H1 (cell line): ENCODE measurements around the gene AFAP1L2.

ENCODE experiments used
- CTCF ChIP-seq, 3 experiments: IDR thresholded peaks; 1 replicate in 2 of 3; 2 replicates in 1 of 3; pipeline versions ENCODE4 v1.5.1 to v1.6.1; 2011; ENCODE audit warnings: low read length in 3 of 3, mild to moderate bottlenecking in 3 of 3, inconsistent platforms in 2 of 3, low read depth in 1 of 3, moderate library complexity in 1 of 3; ENCODE audit not compliant: insufficient read depth in 1 of 3; ENCODE audit errors: control extremely low read depth in 1 of 3
- GABPA ChIP-seq: IDR thresholded peaks from 2 replicates; pipeline ENCODE4 v1.6.1; 2011; ENCODE audit warnings: mild to moderate bottlenecking, low read length, moderate library complexity, borderline replicate concordance; ENCODE audit not compliant: insufficient read depth
- KDM1A ChIP-seq: fragments of 200-600, 300-600 bp; sonication (generic); IDR thresholded peaks from 2 replicates; pipeline ENCODE4 v1.7.1; 2016; ENCODE audit warnings: mild to moderate bottlenecking, low read length, borderline replicate concordance
- MAFK ChIP-seq: IDR thresholded peaks from 2 replicates; pipeline ENCODE4 v1.6.1; 2012; ENCODE audit warnings: low read depth, mild to moderate bottlenecking, improper control_type of control experiment, low read length
- MAX ChIP-seq: IDR thresholded peaks from 2 replicates; pipeline ENCODE4 v1.6.1; 2012; ENCODE audit warnings: inconsistent platforms
- NRF1 ChIP-seq: IDR thresholded peaks from 2 replicates; pipeline ENCODE4 v1.6.1; 2011; ENCODE audit warnings: mild to moderate bottlenecking, low read depth, low read length, improper control_type of control experiment
- PHF8 ChIP-seq: fragments of 200-600 bp; sonication (generic); conservative IDR thresholded peaks from 2 replicates; pipeline ENCODE4 v1.7.1; 2012; ENCODE audit warnings: low read depth, mild to moderate bottlenecking, inconsistent platforms, low read length, moderate library complexity
- POLR2A ChIP-seq, 2 experiments: IDR thresholded peaks; 1 replicate in 1 of 2; 2 replicates in 1 of 2; pipeline ENCODE4 v1.6.1; 2011; ENCODE audit warnings: low read depth in 2 of 2, low read length in 2 of 2, mild to moderate bottlenecking in 2 of 2; ENCODE audit errors: control extremely low read depth in 1 of 2
- POLR2AphosphoS5 ChIP-seq: IDR thresholded peaks from 2 replicates; pipeline ENCODE4 v1.6.1; 2011; ENCODE audit warnings: low read depth, low read length
- SP1 ChIP-seq: IDR thresholded peaks from 2 replicates; pipeline ENCODE4 v1.6.1; 2011; ENCODE audit warnings: low read depth, low read length
- SP2 ChIP-seq: IDR thresholded peaks from 2 replicates; pipeline ENCODE4 v1.6.1; 2012; ENCODE audit warnings: mild to moderate bottlenecking, low read length, inconsistent platforms
- TEAD4 ChIP-seq: IDR thresholded peaks from 2 replicates; pipeline ENCODE4 v1.6.1; 2012; ENCODE audit warnings: low read depth, low read length, inconsistent platforms, mixed read lengths
- ZNF274 ChIP-seq: IDR thresholded peaks from 2 replicates; pipeline ENCODE4 v1.7.0; 2012; ENCODE audit warnings: low read length, borderline replicate concordance; ENCODE audit errors: extremely low read depth

- TF ChIP-seq MAFK (no peak), SP1 (no peak), GABPA (no peak), CTCF (IDR thresholded peaks at IDR 0.05; ENCODE audit: control extremely low read depth in 1 of 3, insufficient read depth in 1 of 3, low read depth in 1 of 3, low read length in 3 of 3) (no peak), POLR2A (IDR thresholded peaks at IDR 0.05; ENCODE audit: control extremely low read depth in 1 of 2, low read depth in 2 of 2, low read length in 2 of 2) (no peak), POLR2AphosphoS5 (no peak), ZNF274 (no peak), MAX (no peak), SP2 (no peak), PHF8 (no peak), NRF1 (no peak), KDM1A (no peak), TEAD4 (no peak)
Measured at GRCh38 chr10:114445332-114445731, 41.0 kb upstream of the AFAP1L2 start.
